Effector CD8-positive, alpha-beta T cell (primary cell): ENCODE results near the gene ZBTB44.
"Not testable (repeated sequence)": the region's sequence is repeated elsewhere in the genome, so short reads cannot be mapped to it uniquely, and the experiment has no call there.

ENCODE experiments used
- DNase-seq: peaks from one replicate; lab custom pipeline; 2025; lab: John Stamatoyannopoulos, UW

The ZBTB44 gene

GRCh38 chr11:130313383-130314183 lies 1.1 kb downstream of the ZBTB44 start:
- no peak for DNase-seq

- no peak for DNase-seq
Measured at GRCh38 chr11:130312046-130312445, 2.7 kb downstream of the ZBTB44 start.

GRCh38 chr11:130310622-130311021 lies 4.1 kb downstream of the ZBTB44 start:
- DNase-seq: no peak

- DNase-seq: no peak
Measured at GRCh38 chr11:130308886-130309285, 5.8 kb downstream of the ZBTB44 start.

GRCh38 chr11:130308059-130308458 lies 6.7 kb downstream of the ZBTB44 start:
- DNase-seq: no peak

GRCh38 chr11:130304651-130305050 lies 10.1 kb downstream of the ZBTB44 start:
- no peak for DNase-seq

- DNase-seq: no peak
Measured at GRCh38 chr11:130301002-130301401, 13.7 kb downstream of the ZBTB44 start.

GRCh38 chr11:130300567-130300966 lies 14.2 kb downstream of the ZBTB44 start:
- no peak for DNase-seq

- no peak for DNase-seq
Measured at GRCh38 chr11:130299978-130300377, 14.7 kb downstream of the ZBTB44 start.

GRCh38 chr11:130295657-130296056 lies 19.1 kb downstream of the ZBTB44 start:
- no peak for DNase-seq

GRCh38 chr11:130282111-130282510 lies 32.6 kb downstream of the ZBTB44 start:
- DNase-seq: no peak

- not testable (repeated sequence) for DNase-seq
Measured at GRCh38 chr11:130281341-130281740, 33.4 kb downstream of the ZBTB44 start.

- DNase-seq: no peak
Measured at GRCh38 chr11:130279989-130280388, 34.7 kb downstream of the ZBTB44 start.

GRCh38 chr11:130278745-130279144 lies 36.0 kb downstream of the ZBTB44 start:
- no peak for DNase-seq

GRCh38 chr11:130278151-130278550 lies 36.6 kb downstream of the ZBTB44 start:
- DNase-seq: no peak

- no peak for DNase-seq
Measured at GRCh38 chr11:130272336-130272735, 42.4 kb downstream of the ZBTB44 start.

- DNase-seq: no peak
Measured at GRCh38 chr11:130269326-130269943, 45.3 kb downstream of the ZBTB44 start.

- no peak for DNase-seq
Measured at GRCh38 chr11:130263351-130263750, 51.4 kb downstream of the ZBTB44 start.

- DNase-seq: no peak
Measured at GRCh38 chr11:130262424-130262823, 52.3 kb downstream of the ZBTB44 start.

GRCh38 chr11:130261571-130261970 lies 53.1 kb downstream of the ZBTB44 start:
- DNase-seq: no peak

- no peak for DNase-seq
Measured at GRCh38 chr11:130260742-130261141, 54.0 kb downstream of the ZBTB44 start.

- no peak for DNase-seq
Measured at GRCh38 chr11:130260080-130260627, 54.6 kb downstream of the ZBTB44 start.

- DNase-seq: not testable (repeated sequence)
Measured at GRCh38 chr11:130251763-130252162, 63.0 kb downstream of the ZBTB44 start.
